Mammary epithelial cell (primary cell): ENCODE results near the gene RRP12.

ENCODE experiments used
- EZH2 ChIP-seq: IDR thresholded peaks from 2 replicates; pipeline ENCODE4 v1.6.1; 2012; ENCODE audit warnings: low read length, inconsistent platforms, borderline replicate concordance
- TF ChIP-seq, protein P1 (sequence below), 2 donors: IDR thresholded peaks in 1 of 2; conservative IDR thresholded peaks in 1 of 2; 2 replicates each; pipeline ENCODE4 v1.5.1; 2011 to 2012; ENCODE audit warnings: inconsistent platforms in 2 of 2, low read length in 2 of 2, mild to moderate bottlenecking in 2 of 2, control low read depth in 1 of 2, low read depth in 1 of 2; ENCODE audit not compliant: insufficient read depth in 1 of 2; ENCODE audit errors: extremely low read depth in 1 of 2

DNA sequence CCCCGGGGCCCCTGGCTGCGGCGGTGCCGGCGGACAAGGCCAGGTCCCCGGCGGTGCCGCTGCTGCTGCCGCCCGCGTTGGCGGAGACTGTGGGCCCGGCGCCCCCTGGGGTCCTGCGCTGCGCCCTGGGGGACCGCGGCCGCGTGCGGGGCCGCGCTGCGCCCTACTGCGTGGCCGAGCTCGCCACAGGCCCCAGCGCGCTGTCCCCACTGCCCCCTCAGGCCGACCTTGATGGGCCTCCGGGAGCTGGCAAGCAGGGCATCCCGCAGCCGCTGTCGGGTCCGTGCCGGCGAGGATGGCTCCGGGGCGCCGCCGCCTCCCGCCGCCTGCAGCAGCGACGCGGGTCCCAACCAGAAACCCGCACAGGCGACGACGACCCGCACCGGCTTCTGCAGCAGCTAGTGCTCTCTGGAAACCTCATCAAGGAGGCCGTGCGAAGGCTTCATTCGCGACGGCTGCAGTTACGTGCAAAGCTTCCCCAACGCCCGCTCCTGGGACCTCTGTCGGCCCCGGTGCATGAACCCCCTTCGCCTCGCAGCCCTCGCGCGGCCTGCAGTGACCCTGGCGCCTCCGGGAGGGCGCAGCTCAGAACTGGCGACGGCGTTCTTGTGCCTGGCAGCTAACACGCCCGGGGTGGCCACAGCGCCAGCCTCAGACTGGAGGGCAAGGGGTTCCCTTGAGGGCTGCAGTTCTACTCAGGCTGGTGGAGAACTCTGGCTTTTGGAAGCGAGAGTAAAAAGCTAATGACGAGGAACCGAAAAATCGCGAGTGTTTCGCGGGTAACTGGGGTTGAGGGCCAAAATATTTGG lies 81.3 kb downstream of the RRP12 start:
- TF ChIP-seq, protein P1, sequence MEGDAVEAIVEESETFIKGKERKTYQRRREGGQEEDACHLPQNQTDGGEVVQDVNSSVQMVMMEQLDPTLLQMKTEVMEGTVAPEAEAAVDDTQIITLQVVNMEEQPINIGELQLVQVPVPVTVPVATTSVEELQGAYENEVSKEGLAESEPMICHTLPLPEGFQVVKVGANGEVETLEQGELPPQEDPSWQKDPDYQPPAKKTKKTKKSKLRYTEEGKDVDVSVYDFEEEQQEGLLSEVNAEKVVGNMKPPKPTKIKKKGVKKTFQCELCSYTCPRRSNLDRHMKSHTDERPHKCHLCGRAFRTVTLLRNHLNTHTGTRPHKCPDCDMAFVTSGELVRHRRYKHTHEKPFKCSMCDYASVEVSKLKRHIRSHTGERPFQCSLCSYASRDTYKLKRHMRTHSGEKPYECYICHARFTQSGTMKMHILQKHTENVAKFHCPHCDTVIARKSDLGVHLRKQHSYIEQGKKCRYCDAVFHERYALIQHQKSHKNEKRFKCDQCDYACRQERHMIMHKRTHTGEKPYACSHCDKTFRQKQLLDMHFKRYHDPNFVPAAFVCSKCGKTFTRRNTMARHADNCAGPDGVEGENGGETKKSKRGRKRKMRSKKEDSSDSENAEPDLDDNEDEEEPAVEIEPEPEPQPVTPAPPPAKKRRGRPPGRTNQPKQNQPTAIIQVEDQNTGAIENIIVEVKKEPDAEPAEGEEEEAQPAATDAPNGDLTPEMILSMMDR (conservative IDR thresholded peaks at IDR 0.05 in 1 of 2, IDR thresholded peaks at IDR 0.05 in 1 of 2; ENCODE audit: extremely low read depth in 1 of 2, insufficient read depth in 1 of 2, low read depth in 1 of 2, low read length in 2 of 2), result no peak
- no peak for TF ChIP-seq EZH2
